Mononuclear cell (primary cell): Measurements from ENCODE around the gene SLC24A3. TPM values are rescaled to one million over a fixed set of nuclear protein-coding genes. Genes with fewer than 3 reads are reported as not detected.

Experiments
- H3K27me3 ChIP-seq: 2 replicates; pipeline ENCODE4 v1.6.0; 2011; ENCODE audit warnings: low read length, control low read depth; ENCODE audit not compliant: insufficient read depth
- H3K4me1 ChIP-seq: 2 replicates; pipeline ENCODE4 v1.5.1; 2011; ENCODE audit warnings: mild to moderate bottlenecking, low read length, control low read depth; ENCODE audit not compliant: insufficient read depth
- H3K4me3 ChIP-seq: 2 replicates; pipeline ENCODE4 v1.5.1; 2011; ENCODE audit warnings: mild to moderate bottlenecking, low read length, moderate library complexity
- H3K9me3 ChIP-seq: 2 replicates; pipeline ENCODE4 v1.5.1; 2011; ENCODE audit warnings: low read depth, mild to moderate bottlenecking, control low read depth, low read length
- total RNA-seq: library from RNA; depleted of rRNA; stranded (reverse); fragments of >200 nt; gene quantifications from one replicate; pipeline ENCODE4 v1.2.3, GENCODE V29; 2012

SLC24A3 gene
- total RNA-seq, 1 donor: 1.0 TPM

DNA sequence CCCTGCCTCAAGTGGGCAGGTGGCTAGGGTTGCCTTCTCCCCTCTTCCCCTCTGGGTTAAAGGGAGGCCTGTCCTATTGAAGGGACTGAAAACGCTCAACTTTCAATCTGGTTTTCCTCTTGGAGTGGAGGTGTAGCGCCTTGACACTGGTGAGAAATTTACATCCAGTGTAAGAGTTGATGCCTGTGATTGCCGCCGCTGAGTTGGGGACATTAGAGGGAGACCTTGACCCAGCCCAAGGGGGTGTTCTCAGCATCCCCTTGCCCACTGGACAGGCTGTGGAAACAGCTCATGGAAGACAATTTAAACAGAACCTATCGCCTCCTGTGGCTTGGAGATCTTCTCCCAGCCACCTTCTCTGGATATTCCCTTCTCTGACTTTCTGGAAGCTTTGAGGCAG, 61.6 kb downstream of the SLC24A3 start:
- Histone ChIP-seq H3K4me3 (no peak overlapping the region), H3K9me3 (no peaks in the 10 kb centered on the region), H3K27me3 (no peaks in the 10 kb centered on the region), H3K4me1 (peaks cover 14% of the 10 kb centered on the region)

DNA sequence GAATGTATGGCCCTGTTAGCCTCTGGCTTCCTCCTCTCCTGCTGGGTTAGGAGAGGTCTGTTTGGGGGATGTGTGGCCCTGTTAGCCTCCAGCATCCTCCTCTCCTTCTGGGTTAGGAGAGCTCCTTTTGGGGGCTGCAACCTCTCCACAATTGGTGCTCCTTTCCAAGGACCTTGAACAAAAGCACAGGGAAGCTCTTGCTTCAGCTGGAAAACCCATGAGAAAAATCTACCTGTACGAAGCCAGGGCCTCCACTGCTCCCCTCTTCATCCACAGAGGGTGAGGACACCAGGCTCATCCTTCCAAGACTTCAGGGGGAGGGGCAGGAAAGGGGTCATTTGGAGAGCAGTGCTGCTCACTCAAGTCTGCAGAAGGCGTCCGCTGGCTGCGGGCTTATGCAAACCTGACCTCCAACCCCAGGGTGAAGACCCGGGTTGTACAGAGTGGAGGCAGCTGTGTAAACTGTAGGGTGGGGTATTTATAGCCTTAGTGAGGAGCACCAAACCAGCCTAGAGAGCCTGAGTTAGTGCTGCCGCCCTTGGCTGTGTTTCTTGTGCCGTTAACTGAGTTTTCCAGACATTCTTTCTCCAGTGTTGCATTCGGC, 62.1 kb downstream of the SLC24A3 start:
- H3K27me3 ChIP-seq: no peaks in the 10 kb centered on the region

DNA sequence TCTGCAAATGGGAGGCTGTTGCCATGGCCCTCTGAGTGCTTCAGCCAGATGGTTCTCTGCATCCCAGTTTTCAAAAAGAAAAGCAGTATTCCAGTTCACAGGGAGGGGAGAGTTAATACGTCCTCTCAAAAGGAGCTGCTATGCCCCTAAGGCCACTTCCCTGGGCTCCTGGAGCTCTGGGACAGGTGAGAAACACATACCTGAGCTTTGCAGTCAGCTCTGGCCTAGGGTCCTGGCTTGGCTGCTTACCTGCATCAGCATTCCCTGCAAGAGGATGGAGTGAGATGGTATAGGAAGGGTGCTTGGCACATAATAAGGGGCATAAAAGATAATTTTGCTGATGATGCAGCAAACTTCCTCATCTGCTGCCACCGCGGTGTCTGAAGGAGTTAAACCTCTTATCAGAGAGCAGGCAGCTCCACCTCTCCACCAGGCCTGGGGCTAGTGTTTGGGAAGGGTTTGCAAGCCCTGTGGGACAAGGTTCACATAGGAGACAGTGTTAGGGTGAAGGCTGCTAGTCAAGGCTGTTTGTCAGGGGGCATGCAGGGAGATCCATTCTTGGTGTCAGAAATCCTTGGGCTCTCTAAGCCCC, 62.7 kb downstream of the SLC24A3 start:
- H3K9me3 ChIP-seq: no peaks in the 10 kb centered on the region
- no peak overlapping the region for H3K4me3 ChIP-seq
- H3K4me1 ChIP-seq: peaks cover 14% of the 10 kb centered on the region
- no peaks in the 10 kb centered on the region for H3K27me3 ChIP-seq

More for the DNA sequence above, 62.1 kb downstream of the SLC24A3 start:
- no peaks in the 10 kb centered on the region for H3K9me3 ChIP-seq
- no peak overlapping the region for H3K4me3 ChIP-seq
- peaks cover 14% of the 10 kb centered on the region for H3K4me1 ChIP-seq

DNA sequence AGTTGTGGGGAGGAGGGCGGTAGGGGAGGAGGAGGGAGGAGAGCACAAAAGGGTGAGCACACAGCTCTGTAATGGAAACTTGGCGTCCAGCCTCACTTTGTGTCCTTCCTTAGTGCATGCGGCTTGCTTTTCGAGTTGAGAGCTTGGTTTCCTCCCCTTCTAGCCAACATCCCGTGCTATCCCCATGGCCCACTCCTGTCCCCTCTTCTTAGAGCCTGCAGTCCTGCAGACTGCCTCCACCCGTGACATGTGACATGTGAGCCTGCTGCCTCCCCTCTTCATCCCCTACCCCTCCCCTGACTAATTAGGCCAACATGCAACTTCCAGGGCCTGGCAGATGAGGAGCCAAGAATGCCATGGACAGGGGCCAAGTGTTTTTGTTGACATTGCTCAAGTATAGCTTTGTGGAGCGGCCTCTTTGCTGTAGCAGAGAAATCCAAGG, 63.2 kb downstream of the SLC24A3 start:
- Histone ChIP-seq H3K27me3 (no peaks in the 10 kb centered on the region), H3K4me3 (no peak overlapping the region), H3K9me3 (no peaks in the 10 kb centered on the region), H3K4me1 (peaks cover 14% of the 10 kb centered on the region)

DNA sequence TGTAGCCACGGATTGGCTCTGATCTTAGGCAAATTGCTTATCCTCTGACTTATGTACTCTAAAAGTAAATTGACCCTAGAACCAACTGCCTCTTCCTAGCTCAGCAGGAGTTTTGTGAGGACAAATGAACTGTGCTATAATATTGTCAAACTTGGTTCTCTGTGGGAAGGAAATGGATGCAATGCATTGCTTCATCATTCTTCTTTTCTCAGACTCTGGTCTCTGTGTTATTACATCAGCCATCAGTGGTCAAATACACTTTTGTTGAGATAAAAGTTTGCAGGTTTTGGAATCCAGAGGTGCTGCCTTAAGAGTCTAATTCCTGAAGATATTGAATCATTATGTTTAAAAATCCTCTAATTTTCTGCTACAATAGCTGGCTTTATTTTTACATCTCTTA, 64.9 kb downstream of the SLC24A3 start:
- no peaks in the 10 kb centered on the region for H3K27me3 ChIP-seq
- peaks cover 14% of the 10 kb centered on the region for H3K4me1 ChIP-seq
- no peaks in the 10 kb centered on the region for H3K9me3 ChIP-seq
- H3K4me3 ChIP-seq: no peak overlapping the region

DNA sequence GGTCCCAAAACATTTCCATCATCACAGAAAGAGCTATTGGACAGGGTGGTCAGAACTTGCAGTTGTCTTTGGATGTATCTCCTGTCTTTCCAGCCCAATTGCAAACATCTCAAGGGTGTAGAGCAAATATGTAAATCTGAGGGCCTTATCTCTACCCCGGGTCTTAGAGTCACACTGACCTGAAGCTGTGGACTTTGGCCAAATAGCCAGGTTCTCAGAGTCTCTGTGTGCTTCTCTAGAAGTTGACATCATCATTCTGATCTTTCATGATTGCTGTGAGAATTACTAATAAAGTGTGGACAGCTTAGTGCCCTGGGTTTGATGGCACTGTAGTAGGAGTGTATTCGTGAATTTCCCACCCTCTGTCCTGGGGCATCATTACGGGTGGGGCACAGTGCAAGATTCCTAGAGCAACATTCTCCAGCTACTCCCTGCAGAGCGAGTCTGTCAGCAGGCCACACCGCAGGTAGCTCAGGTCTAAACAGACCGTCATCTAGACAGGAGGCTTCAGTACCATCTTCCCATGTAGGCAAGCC, 71.1 kb downstream of the SLC24A3 start:
- Histone ChIP-seq H3K9me3 (no peaks in the 10 kb centered on the region), H3K4me3 (no peak overlapping the region), H3K4me1 (no peaks in the 10 kb centered on the region), H3K27me3 (no peaks in the 10 kb centered on the region)

DNA sequence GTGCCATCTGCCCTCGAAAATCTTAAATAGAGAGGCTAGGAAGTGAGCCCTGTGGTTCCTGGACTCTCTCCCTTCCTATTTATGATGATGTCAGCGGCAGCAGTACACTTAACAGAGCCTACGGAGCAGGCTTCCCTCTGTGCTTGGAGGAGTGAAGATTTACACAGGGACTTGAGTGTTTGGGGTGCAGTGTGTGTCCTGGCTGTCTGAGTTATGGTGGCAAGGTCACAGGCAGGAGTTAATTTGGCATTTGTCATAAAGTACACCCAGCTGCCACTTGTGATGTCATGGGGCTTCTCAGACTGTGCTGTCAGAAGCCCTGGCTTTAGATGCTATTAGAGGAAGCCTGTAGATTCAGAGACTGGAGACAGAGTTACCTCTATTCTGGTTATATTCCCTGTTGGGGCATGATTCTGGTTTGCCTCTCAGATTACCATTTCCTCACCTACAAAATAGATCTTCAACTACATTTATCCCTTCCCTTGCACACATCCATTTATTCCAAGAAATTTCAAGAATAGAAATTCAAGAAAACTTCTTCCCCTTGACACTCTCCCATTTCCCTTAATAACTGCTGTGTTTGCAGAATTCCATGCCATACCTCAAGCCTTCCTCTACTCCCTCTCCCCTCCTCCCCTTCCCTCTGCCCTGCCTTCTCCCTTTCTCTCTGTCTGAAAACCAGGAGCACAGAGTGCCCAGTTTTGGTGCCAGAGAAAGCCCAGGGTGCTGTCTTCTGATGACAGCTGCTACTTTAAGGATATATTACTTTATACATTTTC, 72.1 kb downstream of the SLC24A3 start:
- H3K4me1 ChIP-seq: no peaks in the 10 kb centered on the region
- H3K9me3 ChIP-seq: no peaks in the 10 kb centered on the region
- H3K27me3 ChIP-seq: no peaks in the 10 kb centered on the region
- H3K4me3 ChIP-seq: no peak overlapping the region

DNA sequence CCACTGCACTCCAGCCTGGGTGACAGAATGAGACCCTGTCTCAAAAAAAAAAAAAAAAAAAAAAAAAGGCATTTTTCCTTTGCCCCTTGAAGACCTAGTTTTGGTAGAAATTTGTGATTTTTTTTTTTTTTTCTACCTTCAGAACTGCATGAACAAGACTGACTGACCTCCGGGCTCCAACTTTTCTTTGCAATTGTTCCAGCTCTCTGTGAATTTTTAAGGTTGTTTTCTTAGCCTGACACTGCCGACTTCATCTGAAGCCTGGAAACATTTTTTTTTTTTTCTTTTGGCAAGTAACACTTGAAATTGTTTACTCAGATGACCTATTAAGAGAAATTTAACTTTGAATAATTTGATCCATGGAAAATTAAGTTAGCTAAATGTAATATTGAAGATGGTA, 73.0 kb downstream of the SLC24A3 start:
- H3K27me3 ChIP-seq: no peaks in the 10 kb centered on the region
- no peak overlapping the region for H3K4me3 ChIP-seq
- H3K9me3 ChIP-seq: no peaks in the 10 kb centered on the region
- H3K4me1 ChIP-seq: no peaks in the 10 kb centered on the region

DNA sequence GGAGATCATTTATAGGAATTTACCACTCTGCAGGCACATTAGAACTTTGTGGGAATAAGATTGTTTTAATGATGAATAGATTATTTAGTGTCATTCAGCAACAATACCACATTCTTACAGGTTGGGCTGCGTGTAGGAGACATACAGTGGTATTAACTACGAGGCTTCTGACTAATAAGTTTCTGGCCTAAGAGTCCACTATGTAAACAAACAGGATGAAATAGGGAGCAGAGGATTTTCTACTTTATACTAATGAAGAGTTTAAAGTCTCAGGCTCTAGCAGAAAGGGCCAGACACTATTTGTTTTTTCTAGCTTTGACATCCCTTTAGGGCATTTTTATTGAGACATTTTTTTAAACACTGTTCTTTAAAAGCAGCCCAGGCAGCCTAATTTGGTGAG, 75.6 kb downstream of the SLC24A3 start:
- Histone ChIP-seq H3K4me3 (no peak overlapping the region), H3K9me3 (no peaks in the 10 kb centered on the region)

DNA sequence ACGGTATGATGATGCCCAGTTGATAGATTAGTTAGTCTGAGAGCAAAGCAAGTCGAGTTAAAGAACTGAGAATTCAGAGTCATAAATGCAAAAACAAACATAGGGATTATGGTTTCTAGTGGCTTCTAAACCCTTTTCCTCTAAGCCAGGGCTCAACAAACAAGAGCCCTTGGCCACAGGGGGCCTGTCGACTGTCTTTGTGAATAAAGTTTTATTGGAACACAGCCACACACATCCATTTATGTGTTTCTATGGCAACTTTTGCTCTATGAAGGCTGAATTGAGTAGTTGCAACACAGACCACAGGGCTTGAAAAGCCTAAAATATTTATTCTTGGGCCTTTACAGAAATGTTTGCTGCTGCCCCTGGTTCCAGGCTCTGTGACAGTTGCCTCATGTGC, 76.2 kb downstream of the SLC24A3 start:
- Histone ChIP-seq H3K4me3 (no peak overlapping the region), H3K4me1 (no peaks in the 10 kb centered on the region), H3K9me3 (no peaks in the 10 kb centered on the region), H3K27me3 (no peaks in the 10 kb centered on the region)

More for the DNA sequence above, 75.6 kb downstream of the SLC24A3 start:
- Histone ChIP-seq H3K27me3 (no peaks in the 10 kb centered on the region), H3K4me1 (no peaks in the 10 kb centered on the region)

DNA sequence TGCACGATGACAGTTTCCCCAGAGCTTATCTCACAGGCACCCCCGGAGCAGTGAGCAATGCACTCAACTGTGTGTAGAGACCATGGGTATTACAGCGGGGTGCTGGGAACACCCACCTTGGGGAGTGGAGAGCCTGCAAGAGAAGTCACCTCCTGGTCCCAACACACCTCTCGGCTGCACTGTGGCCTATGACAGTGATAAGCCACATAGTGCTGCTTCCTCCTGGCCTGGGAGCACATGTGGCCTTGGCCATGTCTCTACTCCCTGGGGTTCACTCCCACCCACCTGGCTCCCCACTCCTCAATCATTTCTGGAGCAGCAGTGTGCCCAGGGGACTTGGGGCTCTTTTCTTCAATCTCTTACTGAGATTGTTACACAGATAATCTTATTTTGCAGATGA, 77.0 kb downstream of the SLC24A3 start:
- no peaks in the 10 kb centered on the region for H3K27me3 ChIP-seq
- H3K9me3 ChIP-seq: no peaks in the 10 kb centered on the region
- H3K4me3 ChIP-seq: no peak overlapping the region
- no peaks in the 10 kb centered on the region for H3K4me1 ChIP-seq

DNA sequence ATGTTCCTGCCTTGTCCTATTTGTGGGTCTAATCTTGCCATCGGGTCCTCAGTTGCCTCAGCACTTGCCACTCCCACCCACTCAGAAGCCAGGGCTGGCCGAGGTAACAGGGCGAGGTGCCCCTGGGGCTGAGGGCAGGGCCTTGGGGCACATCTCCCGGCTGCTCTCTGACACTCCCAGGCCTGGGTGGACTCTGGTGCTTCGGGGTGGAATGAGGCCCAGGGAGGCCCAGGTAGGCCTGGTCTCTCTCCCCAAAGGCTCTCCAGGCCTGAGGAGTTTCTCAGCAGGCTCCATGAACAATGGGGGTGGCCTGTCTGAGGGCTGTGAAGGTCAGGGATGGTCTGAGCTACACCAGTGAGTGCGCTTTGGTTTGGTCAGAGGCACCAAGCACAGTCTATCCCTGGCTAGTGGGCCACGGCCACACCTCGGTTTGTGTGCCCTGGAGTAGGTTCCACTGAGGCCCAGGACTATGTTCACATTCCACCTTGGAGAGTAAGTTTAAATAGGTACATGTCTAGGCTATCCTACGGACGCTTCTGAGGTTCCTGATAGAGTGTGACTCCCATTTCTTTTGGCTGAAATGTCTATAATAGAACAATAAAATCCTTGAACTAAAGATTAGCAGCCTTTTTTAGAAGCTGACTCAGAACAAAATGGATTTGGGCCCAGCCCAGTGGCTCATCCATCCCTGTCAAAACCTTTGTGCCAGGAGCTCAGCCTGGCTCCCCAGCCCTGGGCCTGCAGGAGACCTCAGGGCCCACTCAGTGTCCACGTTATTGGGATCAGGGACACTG, 78.8 kb downstream of the SLC24A3 start:
- H3K4me1 ChIP-seq: no peaks in the 10 kb centered on the region
- H3K4me3 ChIP-seq: no peak overlapping the region
- H3K9me3 ChIP-seq: no peaks in the 10 kb centered on the region
- H3K27me3 ChIP-seq: no peaks in the 10 kb centered on the region

DNA sequence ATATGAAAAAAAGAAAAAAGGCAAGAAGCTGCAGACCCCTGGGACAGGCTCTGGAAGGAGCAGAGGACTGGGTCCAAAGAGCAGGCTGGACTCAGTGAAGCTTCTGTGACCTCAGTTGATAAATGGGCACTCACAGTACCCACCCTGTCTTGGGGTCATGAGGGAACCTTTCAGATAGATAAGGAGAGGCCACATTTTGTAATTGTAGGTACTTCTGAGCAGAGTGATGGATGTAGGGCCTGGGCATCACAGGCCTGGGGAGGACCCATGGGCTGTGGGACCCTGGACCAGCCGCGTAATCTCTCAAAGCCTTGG, 79.3 kb downstream of the SLC24A3 start:
- H3K9me3 ChIP-seq: no peaks in the 10 kb centered on the region
- H3K4me3 ChIP-seq: no peak overlapping the region
- no peaks in the 10 kb centered on the region for H3K4me1 ChIP-seq
- no peaks in the 10 kb centered on the region for H3K27me3 ChIP-seq

DNA sequence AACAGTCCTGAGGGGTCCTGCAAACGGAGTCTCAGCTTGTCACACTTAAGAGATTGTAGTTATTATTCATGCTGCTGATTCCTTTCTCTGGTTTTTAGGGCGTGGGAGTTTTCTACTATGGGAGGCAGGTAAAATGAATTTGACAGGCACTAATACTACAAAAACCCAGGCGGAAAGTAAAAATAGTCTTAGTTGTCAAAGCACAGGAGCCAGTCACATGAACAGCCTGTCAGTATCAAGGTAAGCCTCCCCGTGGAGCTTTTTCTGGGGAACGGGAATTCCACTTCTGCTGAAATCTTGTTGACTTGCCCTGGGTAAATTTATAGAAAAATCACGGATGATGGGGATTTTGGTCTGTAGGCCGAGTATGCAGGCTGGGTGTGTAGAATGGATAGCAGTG, 79.8 kb downstream of the SLC24A3 start:
- Histone ChIP-seq H3K27me3 (no peaks in the 10 kb centered on the region), H3K4me1 (no peaks in the 10 kb centered on the region), H3K9me3 (no peaks in the 10 kb centered on the region), H3K4me3 (no peak overlapping the region)

DNA sequence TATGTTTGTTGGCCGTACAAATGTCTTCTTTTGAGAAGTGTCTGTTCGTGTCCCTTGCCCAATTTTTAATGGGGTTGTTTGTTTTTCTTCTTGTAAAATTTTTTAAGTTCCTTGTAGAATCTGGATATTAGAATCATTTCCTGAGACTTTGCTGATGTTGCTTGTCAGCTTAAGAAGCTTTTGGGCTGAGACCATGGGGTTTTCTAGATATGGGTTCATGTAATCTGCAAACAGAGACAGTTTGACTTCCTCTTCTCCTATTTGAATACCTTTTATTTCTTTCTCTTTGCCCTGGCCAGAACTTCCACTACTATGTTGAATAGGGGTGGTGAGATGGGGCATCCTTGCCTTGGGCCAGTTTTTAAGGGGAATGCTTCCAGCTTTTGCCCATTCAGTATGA, 82.6 kb downstream of the SLC24A3 start:
- Histone ChIP-seq H3K9me3 (no peaks in the 10 kb centered on the region), H3K4me1 (peaks cover 3% of the 10 kb centered on the region), H3K4me3 (no peak overlapping the region), H3K27me3 (no peaks in the 10 kb centered on the region)
